ENCODE measurements around the gene TMEM165.

TMEM165 gene

GRCh38 chr4:55458611-55459010, 62.9 kb downstream of the TMEM165 start:
- no peak for DNase-seq (ENCODE audit: low spot score)

GRCh38 chr4:55466001-55466400, 70.2 kb downstream of the TMEM165 start:
- DNase-seq (ENCODE audit: low spot score): no peak

GRCh38 chr4:55468724-55469123, 73.0 kb downstream of the TMEM165 start:
- no peak for DNase-seq (ENCODE audit: low spot score)

- DNase-seq (ENCODE audit: low spot score): no peak
Measured at GRCh38 chr4:55469979-55470378, 74.2 kb downstream of the TMEM165 start.
